ENCODE data around the gene PLVAP. TPM values are rescaled to one million over a fixed set of nuclear protein-coding genes. Genes with fewer than 3 reads are reported as not detected.

PLVAP gene
- total RNA-seq, 1 donor from 2014 or later, result 36.9 TPM

- intact Hi-C loops (cut with micrococcal nuclease), result no loop called here
- peak overlapping the region; percentile 92 for H3K4me3 ChIP-seq
- peaks cover 53% of the 10 kb centered on the region for H3K4me1 ChIP-seq
Measured at GRCh38 chr19:17302391-17303166, 74.6 kb downstream of the PLVAP start.

More at GRCh38 chr19:17302391-17303166, 74.6 kb downstream of the PLVAP start:
- no peak for DNase-seq
- Histone ChIP-seq H3K27me3 (ENCODE audit: low read depth) (no peaks in the 10 kb centered on the region), H3K27ac (replicated peaks) (peak overlapping the region; percentile 98), H3K9me3 (replicated peaks) (peaks cover 7% of the 10 kb centered on the region), H3K36me3 (peaks cover 21% of the 10 kb centered on the region)
- TF ChIP-seq CTCF (IDR thresholded peaks at IDR 0.05; ENCODE audit: borderline replicate concordance), result no peak

Other genes with a start within 250 kb of the PLVAP start
- 27.5 TPM for gene USE1, start 162.0 kb downstream of the PLVAP start, total RNA-seq
- 21.2 TPM for gene OCEL1, start 151.1 kb downstream of the PLVAP start, total RNA-seq
- gene NR2F6, start 131.4 kb downstream of the PLVAP start, total RNA-seq, result 60.1 TPM
- 7.0 TPM for gene USHBP1, start 112.6 kb downstream of the PLVAP start, total RNA-seq
- 72.7 TPM for gene BABAM1, start 109.9 kb downstream of the PLVAP start, total RNA-seq
- 0.11 TPM for gene ANKLE1, start 95.4 kb downstream of the PLVAP start, total RNA-seq
- gene ABHD8, start 73.9 kb downstream of the PLVAP start, total RNA-seq, result 11.7 TPM
- 206 TPM for gene MRPL34, start 71.5 kb downstream of the PLVAP start, total RNA-seq
- gene DDA1, start 67.8 kb downstream of the PLVAP start, total RNA-seq, result 35.7 TPM
- 6.8 TPM for gene ANO8, start 42.5 kb downstream of the PLVAP start, total RNA-seq
- 10.8 TPM for gene GTPBP3, start 39.8 kb downstream of the PLVAP start, total RNA-seq
- not detected for gene CCDC194, start 16.9 kb upstream of the PLVAP start, total RNA-seq
- 42.2 TPM for gene BST2, start 28.3 kb upstream of the PLVAP start, total RNA-seq
- gene MVB12A, start 42.7 kb upstream of the PLVAP start, total RNA-seq, result 19.6 TPM
- gene TMEM221, start 71.3 kb upstream of the PLVAP start, total RNA-seq, result 0.14 TPM
- 0.33 TPM for gene NXNL1, start 83.6 kb upstream of the PLVAP start, total RNA-seq
- 59.3 TPM for gene SLC27A1, start 93.2 kb upstream of the PLVAP start, total RNA-seq
- 19.9 TPM for gene PGLS, start 134.3 kb upstream of the PLVAP start, total RNA-seq
- gene COLGALT1, start 178.3 kb upstream of the PLVAP start, total RNA-seq, result 31.2 TPM